SK-N-SH (cell line): ENCODE measurements around the gene MLKL. TPM values are rescaled to one million over a fixed set of nuclear protein-coding genes. Genes with fewer than 3 reads are reported as not detected.

Experiments
- CTCF ChIA-PET: fragments of 300-600, 350-600 bp; formaldehyde crosslinking; extraction: SDS; loops from one replicate; lab custom pipeline; 2021; lab: Yijun Ruan, JAX
- POLR2A ChIA-PET: fragments of 350-600 bp; sonication (Branson Sonifier 250); formaldehyde crosslinking; extraction: SDS; loops from one replicate; lab custom pipeline; 2020; ENCODE audit warnings: antibody characterized with exemption, inconsistent platforms; lab: Yijun Ruan, JAX
- DNase-seq: peaks from one replicate; pipeline ENCODE4 v3.0.0; 2012
- H2AFZ ChIP-seq: fragments of 200-600 bp; sonication (generic); 2 replicates; pipeline ENCODE4 v1.8.1; 2016; ENCODE audit warnings: antibody characterized with exemption, mild to moderate bottlenecking, low read depth
- H3F3A ChIP-seq: fragments of 200-600 bp; sonication (generic); replicated peaks from 2 replicates; pipeline ENCODE3; 2016; ENCODE audit warnings: antibody characterized with exemption, mild to moderate bottlenecking; ENCODE audit not compliant: insufficient read depth
- H3K27ac ChIP-seq, 2 experiments: fragments of 200-500 bp in 1 of 2; fragments of 200-600 bp in 1 of 2; sonication (Bioruptor generic) in 1 of 2; sonication (generic), shearing (Covaris generic) in 1 of 2; 2 replicates each; pipeline versions ENCODE4 v1.5.1 to v1.6.1; 2014 to 2016; ENCODE audit warnings: low read depth in 2 of 2, inconsistent platforms in 1 of 2, low read length in 1 of 2, mild to moderate bottlenecking in 1 of 2, mixed read lengths in 1 of 2
- H3K27me3 ChIP-seq: fragments of 200-600 bp; sonication (generic), shearing (Covaris generic); 2 replicates; pipeline ENCODE4 v1.6.1; 2016; ENCODE audit warnings: mixed run types; ENCODE audit not compliant: insufficient read depth
- H3K36me3 ChIP-seq, 2 experiments: fragments of 200-500 bp in 1 of 2; fragments of 200-600 bp in 1 of 2; sonication (Bioruptor generic) in 1 of 2; sonication (generic) in 1 of 2; replicated peaks in 1 of 2; 2 replicates each; pipeline versions ENCODE3 to v1.5.1; 2014 to 2016; ENCODE audit warnings: low read length in 1 of 2, mild to moderate bottlenecking in 1 of 2; ENCODE audit not compliant: insufficient read depth in 2 of 2, control insufficient read depth in 1 of 2
- H3K4me1 ChIP-seq, 2 experiments: fragments of 200-500 bp in 1 of 2; fragments of 200-600 bp in 1 of 2; sonication (Bioruptor generic) in 1 of 2; sonication (generic), shearing (Covaris generic) in 1 of 2; 2 replicates each; pipeline versions ENCODE4 v1.5.1 to v1.6.1; 2014 to 2016; ENCODE audit warnings: low read depth in 1 of 2, low read length in 1 of 2, mixed run types in 1 of 2; ENCODE audit not compliant: insufficient read depth in 2 of 2, control insufficient read depth in 1 of 2
- H3K4me2 ChIP-seq: fragments of 200-600 bp; sonication (generic), shearing (Covaris generic); 2 replicates; pipeline ENCODE4 v1.6.1; 2017; ENCODE audit warnings: mixed run types
- H3K4me3 ChIP-seq, 2 experiments: fragments of 200-500 bp in 1 of 2; fragments of 200-600 bp in 1 of 2; sonication (Bioruptor generic) in 1 of 2; sonication (generic), shearing (Covaris generic) in 1 of 2; 2 replicates each; pipeline versions ENCODE4 v1.5.1 to v1.8.1; 2014 to 2016; ENCODE audit warnings: low read depth in 2 of 2, inconsistent platforms in 1 of 2, low read length in 1 of 2, mild to moderate bottlenecking in 1 of 2, mixed read lengths in 1 of 2, moderate library complexity in 1 of 2
- H3K79me2 ChIP-seq: fragments of 200-600 bp; sonication (generic); 2 replicates; pipeline ENCODE4 v1.8.1; 2017; ENCODE audit warnings: mild to moderate bottlenecking; ENCODE audit not compliant: insufficient read depth
- H3K9ac ChIP-seq: fragments of 200-600 bp; sonication (generic); 2 replicates; pipeline ENCODE4 v1.6.1; 2017; ENCODE audit warnings: mixed run types
- H3K9me2 ChIP-seq: fragments of 200-600 bp; sonication (generic); 2 replicates; pipeline ENCODE4 v1.6.1; 2017; ENCODE audit warnings: mixed run types
- H3K9me3 ChIP-seq: fragments of 200-600 bp; sonication (generic); 2 replicates; pipeline ENCODE4 v1.6.1; 2017; ENCODE audit warnings: mixed run types, mild to moderate bottlenecking, moderate library complexity
- H4K20me1 ChIP-seq: fragments of 200-600 bp; sonication (generic); 2 replicates; pipeline ENCODE4 v1.6.1; 2017; ENCODE audit warnings: mild to moderate bottlenecking, mixed run types; ENCODE audit not compliant: insufficient read depth
- ELF1 ChIP-seq: IDR thresholded peaks from 2 replicates; pipeline ENCODE4 v1.4.0; 2012
- EP300 ChIP-seq, 2 experiments: IDR thresholded peaks; 2 replicates each; pipeline versions ENCODE4 v1.4.0 to v1.6.1; 2012; ENCODE audit warnings: borderline replicate concordance in 1 of 2, low read depth in 1 of 2, low read length in 1 of 2
- EZH2phosphoT487 ChIP-seq: fragments of 200-600 bp; sonication (generic); IDR thresholded peaks from 2 replicates; pipeline ENCODE4 v1.6.1; 2017; ENCODE audit warnings: low read depth, mixed run types, mild to moderate bottlenecking, antibody characterized with exemption, moderate library complexity, borderline replicate concordance
- FOXJ3 ChIP-seq: sonication (generic); formaldehyde crosslinking; IDR thresholded peaks from 2 replicates; pipeline ENCODE4 v1.5.1; 2020; ENCODE audit warnings: mild to moderate bottlenecking, missing genetic modification reagents
- FOXM1 ChIP-seq: IDR thresholded peaks from 2 replicates; pipeline ENCODE4 v1.4.0; 2012; ENCODE audit warnings: low read depth, mild to moderate bottlenecking
- GATA2 ChIP-seq: sonication (generic); formaldehyde crosslinking; IDR thresholded peaks from 2 replicates; pipeline ENCODE4 v1.5.0; 2020; ENCODE audit warnings: mild to moderate bottlenecking, missing genetic modification reagents
- MXI1 ChIP-seq: IDR thresholded peaks from 2 replicates; pipeline ENCODE4 v1.6.1; 2012; ENCODE audit warnings: mild to moderate bottlenecking, low read depth, low read length, improper control_type of control experiment
- NFIC ChIP-seq: IDR thresholded peaks from 2 replicates; pipeline ENCODE4 v1.4.0; 2012; ENCODE audit warnings: borderline replicate concordance
- NRF1 ChIP-seq: IDR thresholded peaks from 2 replicates; pipeline ENCODE4 v1.6.1; 2012; ENCODE audit warnings: low read depth, mild to moderate bottlenecking, low read length
- POLR2AphosphoS5 ChIP-seq: IDR thresholded peaks from 2 replicates; pipeline ENCODE4 v1.6.1; 2012; ENCODE audit warnings: low read depth, low read length
- REST ChIP-seq: IDR thresholded peaks from 2 replicates; pipeline ENCODE4 v1.6.1; 2012; ENCODE audit warnings: mild to moderate bottlenecking, low read depth, low read length, moderate library complexity
- RFX5 ChIP-seq: IDR thresholded peaks from 2 replicates; pipeline ENCODE4 v1.6.1; 2012; ENCODE audit warnings: mild to moderate bottlenecking, improper control_type of control experiment, low read length
- SMC3 ChIP-seq: IDR thresholded peaks from 2 replicates; pipeline ENCODE4 v1.6.1; 2012; ENCODE audit warnings: low read depth, low read length, improper control_type of control experiment
- TAF1 ChIP-seq: IDR thresholded peaks from 2 replicates; pipeline ENCODE4 v1.6.1; 2012; ENCODE audit warnings: low read depth, mild to moderate bottlenecking, low read length, moderate library complexity, borderline replicate concordance
- WGBS: methylation state at CpG from one replicate; pipeline ENCODE4 v1.1.6; 2017; ENCODE audit warnings: low lambda C conversion rate; 5-methylcytosine and 5-hydroxymethylcytosine counted together
- polyA plus RNA-seq, 3 experiments: library from polyadenylated mRNA; depleted of rRNA; stranded (reverse); fragments of >200 nt; gene quantifications; 2 replicates each; pipeline ENCODE4 v1.2.3, GENCODE V29; 2012
- TF ChIP-seq, protein P1 (sequence below): IDR thresholded peaks from 2 replicates; pipeline ENCODE4; 2012

MLKL gene
- polyA plus RNA-seq, 1 of the 3 experiments (the other 2 are of a cell fraction), result 3.6 TPM

DNA sequence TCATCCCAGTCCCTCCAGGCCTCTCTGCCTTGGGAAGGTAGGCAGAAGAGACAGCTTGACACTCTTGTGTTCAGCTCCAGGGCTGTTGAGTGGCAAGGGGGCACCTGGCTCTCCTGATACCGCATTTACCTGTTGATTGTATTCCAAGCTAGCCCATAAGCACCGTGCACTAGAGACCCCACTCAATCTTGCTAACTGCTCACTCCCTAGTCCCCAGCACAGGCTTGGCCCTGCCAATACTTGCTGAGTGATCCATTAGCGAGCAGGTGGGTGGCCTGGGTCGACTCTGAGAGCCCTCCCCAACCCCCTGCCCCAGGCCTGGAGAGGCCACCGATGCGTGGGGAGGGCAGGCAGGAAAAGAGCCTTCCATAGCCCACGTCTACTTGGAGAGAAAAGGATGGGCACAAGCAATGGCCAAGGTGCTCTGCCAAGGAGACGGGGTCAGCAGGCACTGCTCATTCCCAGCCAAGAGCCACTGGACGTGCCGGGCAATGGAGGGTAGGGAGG lies 44.5 kb upstream of the MLKL start:
- DNase-seq, result no peak
- H3K27me3 ChIP-seq, result no peaks in the 10 kb centered on the region
- no peak overlapping the region for H3K27ac ChIP-seq
- WGBS, result 67% methylated on average over 7 of the region's 10 CpGs
- no peak overlapping the region for H3K9ac ChIP-seq
- no peaks in the 10 kb centered on the region for H4K20me1 ChIP-seq
- no peaks in the 10 kb centered on the region for H3K9me3 ChIP-seq
- no peaks in the 10 kb centered on the region for H3K9me2 ChIP-seq
- peaks cover 0 to 3% of the 10 kb centered on the region in 2 experiments; a peak in 1 of 4 replicates for H3K4me1 ChIP-seq
- H3F3A ChIP-seq, result no peaks in the 10 kb centered on the region
- no peaks in the 10 kb centered on the region for H3K36me3 ChIP-seq
- H2AFZ ChIP-seq, result no peak overlapping the region
- no peak overlapping the region for H3K4me2 ChIP-seq
- TF ChIP-seq POLR2AphosphoS5 (no peak), NRF1 (no peak), MXI1 (no peak), SMC3 (no peak), REST (no peak), GATA2 (CRISPR knock-in tag) (no peak), ELF1 (no peak), EZH2phosphoT487 (no peak)
- TF ChIP-seq, protein P1, sequence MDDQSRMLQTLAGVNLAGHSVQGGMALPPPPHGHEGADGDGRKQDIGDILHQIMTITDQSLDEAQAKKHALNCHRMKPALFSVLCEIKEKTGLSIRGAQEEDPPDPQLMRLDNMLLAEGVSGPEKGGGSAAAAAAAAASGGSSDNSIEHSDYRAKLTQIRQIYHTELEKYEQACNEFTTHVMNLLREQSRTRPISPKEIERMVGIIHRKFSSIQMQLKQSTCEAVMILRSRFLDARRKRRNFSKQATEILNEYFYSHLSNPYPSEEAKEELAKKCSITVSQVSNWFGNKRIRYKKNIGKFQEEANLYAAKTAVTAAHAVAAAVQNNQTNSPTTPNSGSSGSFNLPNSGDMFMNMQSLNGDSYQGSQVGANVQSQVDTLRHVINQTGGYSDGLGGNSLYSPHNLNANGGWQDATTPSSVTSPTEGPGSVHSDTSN, result no peak
- POLR2A ChIA-PET, result no interaction called here
- no peak overlapping the region for H3K4me3 ChIP-seq
- CTCF ChIA-PET, result no interaction called here
- no peaks in the 10 kb centered on the region for H3K79me2 ChIP-seq

DNA sequence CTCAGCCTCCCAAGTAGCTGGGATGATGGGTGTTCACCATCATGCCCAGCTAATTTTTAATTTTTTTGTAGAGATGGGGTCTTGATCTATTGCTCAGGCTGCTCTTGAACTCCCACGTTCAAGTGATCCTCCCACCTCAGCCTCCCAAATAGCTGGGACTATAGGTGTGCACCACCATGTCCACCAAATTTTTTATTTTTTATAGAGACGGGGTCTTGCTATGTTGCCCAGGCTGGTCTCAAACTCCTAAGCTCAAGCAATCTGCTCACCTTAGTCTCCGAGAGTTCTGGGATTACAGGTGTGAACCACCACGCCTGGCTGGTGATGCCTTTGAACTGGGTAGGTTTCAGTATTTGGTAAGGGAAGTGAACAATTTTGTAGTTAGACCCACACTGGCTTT lies 43.9 kb upstream of the MLKL start:
- ChIA-PET POLR2A (no interaction called here), CTCF (interaction anchor here (1.0 kb wide), 1 partner anchor 9 kb away, joined by 3 read pairs; no protein-coding TSS in a partner anchor)
- H3K27ac ChIP-seq, result no peak overlapping the region
- no peaks in the 10 kb centered on the region for H3F3A ChIP-seq
- H3K9me2 ChIP-seq, result no peaks in the 10 kb centered on the region
- H3K36me3 ChIP-seq, result no peaks in the 10 kb centered on the region
- no peak overlapping the region for H3K9ac ChIP-seq
- WGBS, result 75% methylated on average over 4 of the region's 4 CpGs
- H3K4me1 ChIP-seq, result peaks cover 0 to 3% of the 10 kb centered on the region in 2 experiments; a peak in 1 of 4 replicates
- H3K79me2 ChIP-seq, result no peaks in the 10 kb centered on the region
- TF ChIP-seq REST (no peak), FOXJ3 (CRISPR knock-in tag) (no peak), NFIC (no peak), TAF1 (no peak), ELF1 (no peak), RFX5 (no peak), FOXM1 (no peak), EP300 (IDR thresholded peaks at IDR 0.05; ENCODE audit: borderline replicate concordance in 1 of 2, low read depth in 1 of 2, low read length in 1 of 2) (no peak)
- no peak for DNase-seq
- no peak overlapping the region for H3K4me3 ChIP-seq
- no peaks in the 10 kb centered on the region for H3K9me3 ChIP-seq
- H2AFZ ChIP-seq, result no peak overlapping the region
- H3K27me3 ChIP-seq, result no peaks in the 10 kb centered on the region
- H3K4me2 ChIP-seq, result no peak overlapping the region
- no peaks in the 10 kb centered on the region for H4K20me1 ChIP-seq
